Measurements from ENCODE around the gene TRMU.

DNA sequence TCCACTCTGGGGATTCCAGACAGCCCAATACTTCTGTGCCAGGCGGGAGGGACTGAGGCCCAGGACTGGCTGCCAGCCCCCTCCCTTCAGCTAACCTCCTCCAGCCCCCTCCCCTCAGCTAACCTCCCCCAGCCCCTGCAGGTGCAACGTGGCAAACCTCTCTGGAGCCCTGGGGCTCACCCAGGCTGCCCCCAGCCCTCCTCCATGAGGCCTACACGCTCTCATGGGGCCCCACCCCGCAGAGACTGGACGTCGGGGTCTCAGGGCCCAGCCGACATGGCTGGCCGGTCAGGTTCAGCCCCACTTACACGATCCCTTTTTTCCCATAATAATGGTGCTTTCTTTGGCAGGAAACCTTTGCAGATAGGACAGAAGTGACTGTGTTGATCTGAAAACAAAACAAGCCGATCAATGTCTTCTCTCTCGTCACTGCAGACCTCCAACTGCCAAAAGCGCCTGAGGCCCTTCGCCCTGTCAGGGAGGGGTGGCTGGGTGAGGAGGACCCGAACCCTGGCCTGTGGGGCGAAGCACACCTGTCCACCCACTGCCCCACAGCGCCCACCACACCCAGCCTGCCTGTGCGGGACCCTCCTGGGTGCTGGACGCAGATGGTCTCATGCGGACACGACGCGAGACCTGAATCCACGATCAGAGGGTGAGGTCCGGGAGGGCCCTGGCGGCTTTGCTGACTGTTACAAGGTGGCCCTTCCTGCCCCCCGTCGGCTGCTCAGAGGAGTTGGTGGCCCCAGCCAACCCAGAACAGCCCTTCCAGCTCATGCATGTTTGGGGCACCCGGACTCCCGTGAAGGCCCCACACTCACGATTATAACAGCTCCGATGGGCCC is 33.6 kb downstream of the TRMU start:
- TF ChIP-seq, protein P1, sequence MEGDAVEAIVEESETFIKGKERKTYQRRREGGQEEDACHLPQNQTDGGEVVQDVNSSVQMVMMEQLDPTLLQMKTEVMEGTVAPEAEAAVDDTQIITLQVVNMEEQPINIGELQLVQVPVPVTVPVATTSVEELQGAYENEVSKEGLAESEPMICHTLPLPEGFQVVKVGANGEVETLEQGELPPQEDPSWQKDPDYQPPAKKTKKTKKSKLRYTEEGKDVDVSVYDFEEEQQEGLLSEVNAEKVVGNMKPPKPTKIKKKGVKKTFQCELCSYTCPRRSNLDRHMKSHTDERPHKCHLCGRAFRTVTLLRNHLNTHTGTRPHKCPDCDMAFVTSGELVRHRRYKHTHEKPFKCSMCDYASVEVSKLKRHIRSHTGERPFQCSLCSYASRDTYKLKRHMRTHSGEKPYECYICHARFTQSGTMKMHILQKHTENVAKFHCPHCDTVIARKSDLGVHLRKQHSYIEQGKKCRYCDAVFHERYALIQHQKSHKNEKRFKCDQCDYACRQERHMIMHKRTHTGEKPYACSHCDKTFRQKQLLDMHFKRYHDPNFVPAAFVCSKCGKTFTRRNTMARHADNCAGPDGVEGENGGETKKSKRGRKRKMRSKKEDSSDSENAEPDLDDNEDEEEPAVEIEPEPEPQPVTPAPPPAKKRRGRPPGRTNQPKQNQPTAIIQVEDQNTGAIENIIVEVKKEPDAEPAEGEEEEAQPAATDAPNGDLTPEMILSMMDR (IDR thresholded peaks at IDR 0.05; ENCODE audit: poor library complexity): no peak
- TF ChIP-seq EZH2 (IDR thresholded peaks at IDR 0.05; ENCODE audit: borderline replicate concordance): no peak

Data from hepatocyte (in vitro differentiated cells).